ENCODE results near the gene NAALADL2.

DNA sequence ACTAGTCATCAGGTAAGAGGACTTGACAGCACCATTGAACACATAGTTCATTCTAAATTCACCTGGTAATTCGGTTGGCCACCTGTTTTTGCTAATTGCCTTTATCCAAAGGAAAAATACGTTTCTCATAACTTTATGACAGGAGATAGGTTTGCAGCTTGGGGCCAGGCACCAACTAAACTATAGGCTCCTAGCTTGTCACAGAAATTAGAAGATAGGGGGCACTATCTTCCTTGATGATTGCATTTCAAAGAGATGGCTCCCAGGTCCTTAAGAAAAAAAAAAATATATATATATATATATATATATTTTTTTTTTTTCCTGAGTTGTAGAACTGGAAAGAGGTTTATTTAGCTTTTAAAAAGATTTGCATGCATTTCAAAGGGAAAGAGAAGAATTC lies 563.6 kb downstream of the NAALADL2 start:
- TF ChIP-seq, protein P1, sequence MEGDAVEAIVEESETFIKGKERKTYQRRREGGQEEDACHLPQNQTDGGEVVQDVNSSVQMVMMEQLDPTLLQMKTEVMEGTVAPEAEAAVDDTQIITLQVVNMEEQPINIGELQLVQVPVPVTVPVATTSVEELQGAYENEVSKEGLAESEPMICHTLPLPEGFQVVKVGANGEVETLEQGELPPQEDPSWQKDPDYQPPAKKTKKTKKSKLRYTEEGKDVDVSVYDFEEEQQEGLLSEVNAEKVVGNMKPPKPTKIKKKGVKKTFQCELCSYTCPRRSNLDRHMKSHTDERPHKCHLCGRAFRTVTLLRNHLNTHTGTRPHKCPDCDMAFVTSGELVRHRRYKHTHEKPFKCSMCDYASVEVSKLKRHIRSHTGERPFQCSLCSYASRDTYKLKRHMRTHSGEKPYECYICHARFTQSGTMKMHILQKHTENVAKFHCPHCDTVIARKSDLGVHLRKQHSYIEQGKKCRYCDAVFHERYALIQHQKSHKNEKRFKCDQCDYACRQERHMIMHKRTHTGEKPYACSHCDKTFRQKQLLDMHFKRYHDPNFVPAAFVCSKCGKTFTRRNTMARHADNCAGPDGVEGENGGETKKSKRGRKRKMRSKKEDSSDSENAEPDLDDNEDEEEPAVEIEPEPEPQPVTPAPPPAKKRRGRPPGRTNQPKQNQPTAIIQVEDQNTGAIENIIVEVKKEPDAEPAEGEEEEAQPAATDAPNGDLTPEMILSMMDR (IDR thresholded peaks at IDR 0.05): no peak
- no peak for TF ChIP-seq ZFX (IDR thresholded peaks at IDR 0.05; ENCODE audit: borderline replicate concordance)
